Prostate gland (tissue), 2 donors: ENCODE data around the gene OR1J1. TPM values are rescaled to one million over a fixed set of nuclear protein-coding genes. Genes with fewer than 3 reads are reported as not detected.

Experiments used
- DNase-seq: peaks from one replicate; pipeline ENCODE4 v3.0.0-alpha.2; 2019; ENCODE audit warnings: low spot score
- H3K27ac ChIP-seq, 2 donors: fragments of 200-600 bp; sonication (generic); 2 replicates each; pipeline ENCODE4 v1.5.1; 2017 to 2019
- H3K27me3 ChIP-seq: fragments of 200-600 bp; sonication (generic); replicated peaks from 2 replicates; pipeline ENCODE4 v1.5.1; 2019; ENCODE audit not compliant: insufficient read depth
- H3K36me3 ChIP-seq, 2 donors: fragments of 200-600 bp; sonication (generic); 1 replicate in 1 of 2; 2 replicates in 1 of 2; pipeline versions ENCODE4 v1.5.1 to v1.8.1; 2017 to 2019
- H3K4me1 ChIP-seq: fragments of 200-600 bp; sonication (generic); replicated peaks from 2 replicates; pipeline ENCODE4 v1.5.1; 2019
- H3K4me3 ChIP-seq, 2 donors: fragments of 200-600 bp; sonication (generic); 2 replicates each; pipeline ENCODE4 v1.5.1; 2017 to 2019
- H3K9me3 ChIP-seq: fragments of 200-600 bp; sonication (generic); 2 replicates; pipeline ENCODE4 v1.5.1; 2017
- CTCF ChIP-seq, 4 experiments: fragments of 200-600 bp in 2 of 4; fragments of 450-650 bp in 2 of 4; sonication (generic) in 2 of 4; IDR thresholded peaks; 1 replicate in 3 of 4; 2 replicates in 1 of 4; pipeline ENCODE4 v1.5.1; 2016 to 2019; ENCODE audit warnings: antibody characterized with exemption in 4 of 4, mild to moderate bottlenecking in 2 of 4, moderate library complexity in 2 of 4
- POLR2A ChIP-seq: fragments of 450-650 bp; IDR thresholded peaks from one replicate; pipeline ENCODE4 v1.6.1; 2016; ENCODE audit warnings: antibody characterized with exemption, mild to moderate bottlenecking
- POLR2AphosphoS5 ChIP-seq: sonication (generic); formaldehyde crosslinking; IDR thresholded peaks from one replicate; pipeline ENCODE4 v1.6.1; 2017; ENCODE audit warnings: antibody characterized with exemption
- WGBS: methylation state at CpG from one replicate; pipeline ENCODE4 v1.1.5; 2018; 5-methylcytosine and 5-hydroxymethylcytosine counted together
- intact Hi-C: fragments of 100-400 bp; cut with DNase I; formaldehyde crosslinking; loops from one replicate; pipeline ENCODE4 v1.14.2; 2022
- total RNA-seq, 2 donors: library from RNA; depleted of rRNA; stranded (reverse); fragments of >200 nt; gene quantifications; one replicate each; pipeline ENCODE4 v1.1.0, GENCODE V29; 2016

The OR1J1 gene
- total RNA-seq, 2 donors from 2014 or later = not detected

DNA sequence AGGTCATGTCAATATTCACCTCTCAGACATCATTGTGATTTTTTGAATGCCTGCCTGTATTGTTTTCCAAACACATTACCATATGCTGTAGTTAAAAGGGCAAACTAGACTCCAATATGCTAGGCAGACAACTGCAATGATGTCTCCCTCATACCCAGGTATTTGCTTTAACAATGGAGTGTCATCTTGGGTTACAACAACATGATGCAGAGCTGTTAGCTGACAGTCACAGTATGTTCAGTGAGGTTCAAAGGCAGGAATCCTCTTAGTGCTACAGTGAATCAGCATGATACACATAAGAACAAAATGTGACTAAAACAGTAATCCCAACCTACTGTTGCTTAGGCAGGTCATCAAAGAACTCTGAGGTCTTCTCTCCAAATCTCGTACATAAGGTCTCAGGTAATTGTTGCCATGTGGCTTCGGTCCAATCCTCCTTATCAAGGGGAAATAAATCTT, 24.0 kb downstream of the OR1J1 start:
- no peak overlapping the region for H3K4me3 ChIP-seq
- intact Hi-C loops = loop anchor here (5.0 kb wide), 2 partner anchors 101 to 326 kb away; no protein-coding TSS in a partner anchor
- WGBS = 71% methylated on average over 2 of the region's 2 CpGs
- H3K4me1 ChIP-seq = no peaks in the 10 kb centered on the region
- DNase-seq = no peak
- no peaks in the 10 kb centered on the region for H3K9me3 ChIP-seq
- TF ChIP-seq POLR2AphosphoS5 (no peak), CTCF (IDR thresholded peaks at IDR 0.05) (no peak), POLR2A (no peak)
- H3K27ac ChIP-seq = no peak overlapping the region
- H3K36me3 ChIP-seq = no peaks in the 10 kb centered on the region
- H3K27me3 ChIP-seq = no peaks in the 10 kb centered on the region

GRCh38 chr9:122446819-122447484, 30.8 kb downstream of the OR1J1 start:
- Histone ChIP-seq H3K36me3 (no peaks in the 10 kb centered on the region), H3K27ac (no peak overlapping the region), H3K9me3 (no peaks in the 10 kb centered on the region), H3K27me3 (no peaks in the 10 kb centered on the region), H3K4me1 (no peaks in the 10 kb centered on the region), H3K4me3 (no peak overlapping the region)
- WGBS = 54% methylated on average over 3 of the region's 3 CpGs
- DNase-seq = no peak
- TF ChIP-seq POLR2A = no peak
- no peak for TF ChIP-seq POLR2AphosphoS5
- TF ChIP-seq CTCF (IDR thresholded peaks at IDR 0.05) = no peak
- intact Hi-C loops = no loop called here

- Histone ChIP-seq H3K27me3 (no peaks in the 10 kb centered on the region), H3K27ac (no peak overlapping the region), H3K36me3 (no peaks in the 10 kb centered on the region), H3K4me1 (no peaks in the 10 kb centered on the region), H3K9me3 (no peaks in the 10 kb centered on the region), H3K4me3 (no peak overlapping the region)
- no peak for DNase-seq
- TF ChIP-seq CTCF (IDR thresholded peaks at IDR 0.05) (no peak), POLR2A (no peak), POLR2AphosphoS5 (no peak)
- WGBS = 91% methylated on average over 2 of the region's 2 CpGs
- intact Hi-C loops = no loop called here
Observed at GRCh38 chr9:122445155-122445749, 32.5 kb downstream of the OR1J1 start.

DNA sequence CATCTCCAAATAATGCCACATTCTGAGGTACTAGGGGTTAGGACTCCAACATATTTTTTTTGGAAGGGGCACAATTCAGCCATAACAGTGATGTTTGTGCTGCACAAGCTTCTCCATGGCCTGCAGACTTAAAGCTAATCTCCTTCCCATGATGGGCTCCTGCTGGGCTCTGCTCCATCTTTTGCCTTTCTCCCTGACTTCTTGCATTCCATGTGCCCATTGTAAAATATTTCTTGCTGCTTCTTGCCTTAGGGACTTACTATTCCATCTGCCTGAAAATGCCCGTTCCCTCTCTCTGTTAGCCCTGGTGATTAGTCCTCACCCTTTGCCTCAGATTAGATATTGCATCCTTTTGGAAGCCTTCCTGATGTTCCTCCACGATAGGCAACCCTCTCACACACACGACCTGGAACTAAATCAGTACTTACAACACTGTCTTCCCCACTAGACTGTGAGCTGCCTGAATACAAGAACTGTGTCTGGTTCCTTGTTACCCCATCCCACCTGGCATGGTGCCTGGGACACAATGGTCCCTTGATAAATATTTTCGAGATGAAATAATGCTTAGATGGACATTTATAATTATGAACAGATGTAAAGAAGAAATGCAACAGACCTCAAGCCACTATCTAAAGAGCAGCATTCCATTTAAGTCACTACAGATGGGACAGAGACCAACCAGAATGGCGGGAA, 33.5 kb downstream of the OR1J1 start:
- 68% methylated on average over 5 of the region's 5 CpGs for WGBS
- intact Hi-C loops = no loop called here
- no peaks in the 10 kb centered on the region for H3K27me3 ChIP-seq
- DNase-seq = no peak
- no peaks in the 10 kb centered on the region for H3K9me3 ChIP-seq
- H3K4me1 ChIP-seq = no peaks in the 10 kb centered on the region
- H3K4me3 ChIP-seq = no peak overlapping the region
- H3K27ac ChIP-seq = no peak overlapping the region
- TF ChIP-seq POLR2AphosphoS5 (no peak), POLR2A (no peak), CTCF (IDR thresholded peaks at IDR 0.05) (no peak)
- no peaks in the 10 kb centered on the region for H3K36me3 ChIP-seq
